GM23248 (cell line): ENCODE measurements around the gene DOK6.

Source experiments
- EZH2 ChIP-seq: fragments of 200-600 bp; sonication (generic); IDR thresholded peaks from 2 replicates; pipeline ENCODE4 v1.6.1; 2018; ENCODE audit warnings: antibody characterized with exemption, mild to moderate bottlenecking; ENCODE audit not compliant: insufficient read depth, poor library complexity, severe bottlenecking
- EZH2phosphoT487 ChIP-seq: fragments of 200-600 bp; sonication (generic); IDR thresholded peaks from 2 replicates; pipeline ENCODE4 v1.6.1; 2018; ENCODE audit warnings: antibody characterized with exemption, moderate library complexity, mild to moderate bottlenecking, low read depth; ENCODE audit not compliant: insufficient read depth

- TF ChIP-seq EZH2 (no peak), EZH2phosphoT487 (no peak)
Observed at GRCh38 chr18:69586537-69586936, 185.8 kb downstream of the DOK6 start.
